ENCODE measurements around the gene CCT7. TPM values are rescaled to one million over a fixed set of nuclear protein-coding genes. Genes with fewer than 3 reads are reported as not detected.

The CCT7 gene
- total RNA-seq, 1 donor from 2014 or later, result 295 TPM

DNA sequence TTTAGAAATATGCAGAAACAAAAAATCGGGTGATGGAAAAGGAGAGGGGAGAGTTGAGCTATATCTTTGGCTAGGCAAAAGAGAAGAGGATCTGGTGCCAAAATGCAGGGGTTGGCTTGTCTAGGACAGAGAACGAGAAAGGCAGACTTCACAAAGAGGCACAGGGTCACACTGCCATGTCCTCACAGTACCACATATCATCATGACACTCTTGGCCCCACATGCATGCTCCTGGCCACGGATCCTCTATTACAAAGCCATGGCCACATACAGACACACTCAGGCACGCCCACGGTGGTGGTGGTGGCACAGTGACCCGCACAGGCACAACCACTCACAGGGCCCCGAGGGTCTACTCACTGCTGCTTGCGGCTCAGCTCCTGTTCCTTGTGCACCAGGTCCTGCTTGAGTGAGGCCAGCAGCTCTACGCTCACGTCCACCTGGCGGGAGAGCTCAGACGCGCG lies 34.3 kb downstream of the CCT7 start:
- no peak for DNase-seq
- H3K4me1 Mint-ChIP-seq, result peaks cover 18% of the 10 kb centered on the region
- ChIA-PET CTCF (interaction anchor here (0.8 to 1.2 kb wide), 2 partner anchors 17 to 20 kb away, joined by 3 read pairs; no protein-coding TSS in a partner anchor), POLR2A (interaction anchor here (1.0 to 1.3 kb wide), 2 partner anchors 34 to 35 kb away, joined by 4 read pairs; partner anchors contain the start of genes CCT7 and PRADC1)
- no peak overlapping the region for H3K27ac Mint-ChIP-seq
- no peak for ATAC-seq (ENCODE audit: low read depth)
- intact Hi-C loops (cut with micrococcal nuclease), result loop anchor here (2.0 kb wide), 2 partner anchors 26 to 36 kb away; partner anchors contain the start of gene PRADC1
- H3K9me3 Mint-ChIP-seq, result no peaks in the 10 kb centered on the region
- peaks cover 20% of the 10 kb centered on the region for H3K36me3 Mint-ChIP-seq (ENCODE audit: low read depth)
- H3K27me3 Mint-ChIP-seq, result no peaks in the 10 kb centered on the region
- TF ChIP-seq, protein P1, sequence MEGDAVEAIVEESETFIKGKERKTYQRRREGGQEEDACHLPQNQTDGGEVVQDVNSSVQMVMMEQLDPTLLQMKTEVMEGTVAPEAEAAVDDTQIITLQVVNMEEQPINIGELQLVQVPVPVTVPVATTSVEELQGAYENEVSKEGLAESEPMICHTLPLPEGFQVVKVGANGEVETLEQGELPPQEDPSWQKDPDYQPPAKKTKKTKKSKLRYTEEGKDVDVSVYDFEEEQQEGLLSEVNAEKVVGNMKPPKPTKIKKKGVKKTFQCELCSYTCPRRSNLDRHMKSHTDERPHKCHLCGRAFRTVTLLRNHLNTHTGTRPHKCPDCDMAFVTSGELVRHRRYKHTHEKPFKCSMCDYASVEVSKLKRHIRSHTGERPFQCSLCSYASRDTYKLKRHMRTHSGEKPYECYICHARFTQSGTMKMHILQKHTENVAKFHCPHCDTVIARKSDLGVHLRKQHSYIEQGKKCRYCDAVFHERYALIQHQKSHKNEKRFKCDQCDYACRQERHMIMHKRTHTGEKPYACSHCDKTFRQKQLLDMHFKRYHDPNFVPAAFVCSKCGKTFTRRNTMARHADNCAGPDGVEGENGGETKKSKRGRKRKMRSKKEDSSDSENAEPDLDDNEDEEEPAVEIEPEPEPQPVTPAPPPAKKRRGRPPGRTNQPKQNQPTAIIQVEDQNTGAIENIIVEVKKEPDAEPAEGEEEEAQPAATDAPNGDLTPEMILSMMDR (IDR thresholded peaks at IDR 0.05), result no peak
- peak overlapping the region; percentile 2 for H3K4me3 Mint-ChIP-seq

DNA sequence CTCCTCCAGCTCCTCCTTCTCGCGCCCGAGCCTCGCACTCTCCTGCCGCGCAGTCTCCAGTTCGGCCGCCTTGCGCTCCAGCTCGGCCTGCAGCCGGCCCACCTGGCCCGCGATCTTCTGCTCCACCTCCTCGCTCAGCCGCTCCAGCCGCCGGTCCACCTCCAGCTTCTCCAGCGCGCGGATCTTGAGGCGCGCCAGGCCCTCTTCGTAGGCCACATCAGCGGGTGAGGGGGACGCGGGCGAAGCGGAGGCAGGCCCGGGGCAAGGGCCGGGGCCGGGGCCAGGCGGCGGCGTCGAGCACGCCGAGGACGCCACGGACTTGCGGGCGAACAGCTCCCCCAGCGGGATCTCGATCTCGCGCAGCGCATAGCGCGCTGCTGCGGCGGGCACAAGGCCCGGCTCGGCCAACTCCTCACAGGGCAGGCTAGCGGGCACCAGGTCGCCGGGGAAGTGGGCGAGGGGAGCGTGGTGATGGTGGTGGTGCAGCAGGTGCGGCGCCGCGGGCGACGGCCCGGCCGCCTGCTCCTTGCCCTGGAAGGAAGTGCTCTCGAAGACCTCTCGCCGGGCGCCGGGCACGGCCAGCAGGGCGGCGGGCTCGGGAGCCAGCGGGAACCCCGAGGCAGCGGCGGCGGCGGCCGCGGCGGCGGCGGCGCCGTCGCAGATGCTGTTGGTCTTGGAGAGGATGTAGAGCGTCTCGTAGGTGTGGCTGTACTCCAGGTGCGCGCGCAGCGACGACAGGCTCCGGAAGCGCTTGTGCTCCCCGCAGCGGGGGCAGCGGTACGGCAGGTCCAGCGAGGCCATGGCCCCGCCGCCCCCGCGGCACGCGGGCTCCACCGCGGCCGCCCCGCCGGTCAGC lies 35.0 kb downstream of the CCT7 start:
- DNase-seq, result peak; percentile 54
- ATAC-seq (ENCODE audit: low read depth), result peak; percentile 92
- intact Hi-C loops (cut with micrococcal nuclease), result loop anchor here (1.0 to 2.0 kb wide), 3 partner anchors 15 to 36 kb away; partner anchors contain the start of genes FBXO41 and PRADC1
- TF ChIP-seq, protein P1 (IDR thresholded peaks at IDR 0.05), result no peak
- Mint-ChIP-seq H3K4me1 (peaks cover 18% of the 10 kb centered on the region), H3K4me3 (peak overlapping the region; percentile 44), H3K27ac (no peak overlapping the region), H3K36me3 (ENCODE audit: low read depth) (peaks cover 15% of the 10 kb centered on the region), H3K9me3 (no peaks in the 10 kb centered on the region), H3K27me3 (no peaks in the 10 kb centered on the region)
- CTCF ChIA-PET, result interaction anchor here (0.8 to 1.2 kb wide), 2 partner anchors 16 to 20 kb away, joined by 3 read pairs; no protein-coding TSS in a partner anchor
- POLR2A ChIA-PET, result interaction anchor here (1.0 to 1.3 kb wide), 2 partner anchors 35 to 36 kb away, joined by 4 read pairs; partner anchors contain the start of genes CCT7 and PRADC1

DNA sequence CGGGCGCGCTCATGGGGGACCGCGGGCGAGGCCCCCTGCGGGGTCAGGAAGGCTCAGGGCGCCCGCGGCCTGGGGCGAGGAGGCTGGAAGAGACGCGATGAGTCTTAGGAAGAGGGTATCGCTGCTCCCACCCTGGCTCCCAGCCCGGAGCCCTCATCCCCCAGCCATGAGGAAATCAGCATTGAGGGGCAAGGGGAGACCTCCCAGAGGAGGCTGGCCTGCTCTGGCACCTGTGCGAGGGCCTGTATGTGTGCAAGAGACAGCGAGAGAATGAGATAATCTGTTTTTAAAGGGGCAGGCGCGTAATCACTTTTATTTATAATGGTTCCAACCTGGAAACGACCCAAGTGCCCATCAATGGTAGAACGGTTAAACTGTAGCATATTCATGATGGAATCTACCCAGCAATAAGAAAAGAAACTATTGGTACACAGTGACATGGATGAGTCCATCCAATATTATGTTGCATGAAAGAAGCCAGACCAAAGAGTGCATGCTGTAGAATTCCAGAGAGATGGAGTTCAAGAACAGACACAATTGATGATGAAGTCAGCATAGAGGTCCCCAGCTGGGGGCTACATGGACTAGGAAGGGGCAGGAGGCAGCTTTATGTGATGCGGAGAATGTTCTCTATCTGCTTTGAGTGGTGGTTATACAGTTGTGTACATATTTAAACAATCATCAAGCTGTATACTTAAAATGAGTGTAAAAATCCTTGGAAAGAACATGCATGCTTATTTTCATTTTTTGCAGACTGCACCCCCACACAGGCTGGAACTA lies 35.8 kb downstream of the CCT7 start:
- Mint-ChIP-seq H3K4me1 (peaks cover 18% of the 10 kb centered on the region), H3K36me3 (ENCODE audit: low read depth) (peaks cover 10% of the 10 kb centered on the region), H3K27me3 (no peaks in the 10 kb centered on the region), H3K4me3 (peak overlapping the region; percentile 8), H3K9me3 (no peaks in the 10 kb centered on the region), H3K27ac (no peak overlapping the region)
- TF ChIP-seq, protein P1 (IDR thresholded peaks at IDR 0.05), result no peak
- ATAC-seq (ENCODE audit: low read depth), result no peak
- POLR2A ChIA-PET, result interaction anchor here (1.3 kb wide), 1 partner anchor 36 kb away, joined by 4 read pairs; the partner anchor contains the start of gene CCT7
- no peak for DNase-seq
- CTCF ChIA-PET, result no interaction called here
- intact Hi-C loops (cut with micrococcal nuclease), result loop anchor here (1.0 to 2.0 kb wide), 3 partner anchors 14 to 37 kb away; partner anchors contain the start of genes FBXO41 and PRADC1

DNA sequence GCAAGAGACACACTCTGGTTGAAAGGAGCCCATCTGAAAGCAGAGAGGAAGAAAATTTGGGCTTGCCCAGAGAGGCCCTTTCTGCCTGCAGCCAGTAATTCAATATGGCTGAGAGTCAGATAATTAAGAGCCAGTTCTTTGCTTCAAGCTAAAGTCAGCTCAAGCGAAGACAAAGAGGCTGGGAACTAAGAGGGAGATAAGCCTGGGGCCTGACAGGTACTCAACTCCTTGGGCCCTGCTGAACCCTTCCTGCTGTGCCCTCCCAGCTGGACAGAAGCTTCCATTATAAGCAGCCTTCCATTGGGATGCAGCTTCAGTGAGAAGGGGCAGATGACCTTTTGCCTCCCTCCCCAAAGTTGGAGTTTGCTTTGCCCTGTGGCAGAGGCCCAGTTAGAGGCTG lies 38.2 kb downstream of the CCT7 start:
- ChIA-PET POLR2A (interaction anchor here (1.0 kb wide), 2 partner anchors 12 to 22 kb away, joined by 3 to 5 read pairs; partner anchors contain the start of gene FBXO41), CTCF (interaction anchor here (0.6 kb wide), 1 partner anchor 18 kb away, joined by 3 read pairs; no protein-coding TSS in a partner anchor)
- H3K4me3 Mint-ChIP-seq, result no peak overlapping the region
- no peaks in the 10 kb centered on the region for H3K27me3 Mint-ChIP-seq
- TF ChIP-seq, protein P1 (IDR thresholded peaks at IDR 0.05), result no peak
- peaks cover 12% of the 10 kb centered on the region for H3K36me3 Mint-ChIP-seq (ENCODE audit: low read depth)
- no peaks in the 10 kb centered on the region for H3K9me3 Mint-ChIP-seq
- no peak overlapping the region for H3K27ac Mint-ChIP-seq
- peaks cover 14% of the 10 kb centered on the region for H3K4me1 Mint-ChIP-seq
- no peak for DNase-seq
- intact Hi-C loops (cut with micrococcal nuclease), result no loop called here
- ATAC-seq (ENCODE audit: low read depth), result no peak
